SK-MEL-5 (cell line): ENCODE measurements around the gene PHF20. TPM values are rescaled to one million over a fixed set of nuclear protein-coding genes. Genes with fewer than 3 reads are reported as not detected.
"Not testable (repeated sequence)": the region's sequence is repeated elsewhere in the genome, so short reads cannot be mapped to it uniquely, and the experiment has no call there.

Experiments used
- DNase-seq: peaks from one replicate; pipeline ENCODE4 v3.0.0-alpha.2; 2016; ENCODE audit warnings: low read depth, low spot score
- in situ Hi-C: cut with HindIII; loops from 2 replicates; pipeline ENCODE4 v1.10.0; 2016; ENCODE audit warnings: low sequenced_read_pairs, high pct_unique_total_duplicates, low pct_unique_long_range_greater_than_20kb
- polyA plus RNA-seq, 2 experiments: library from polyadenylated mRNA; depleted of rRNA; stranded (reverse); fragments of >200 nt; gene quantifications; 2 replicates each; pipeline ENCODE4 v1.2.3, GENCODE V29; 2015
- total RNA-seq: library from RNA; depleted of rRNA; stranded (reverse); fragments of >200 nt; shearing (Covaris generic); gene quantifications from 2 replicates; pipeline ENCODE4 v1.2.3, GENCODE V29; 2014; rRNA removed

PHF20 gene
- 44.4 and 44.6 TPM in 2 replicates for total RNA-seq
- 25.7 and 35.4 TPM in 2 replicates for polyA plus RNA-seq (2015; cell fraction: cytosol; rRNA removed)
- polyA plus RNA-seq (2015; cell fraction: nucleus; rRNA removed): 21.2 and 26.9 TPM in 2 replicates

- DNase-seq: peak; percentile 97
- in situ Hi-C loops: no loop called here
Observed at GRCh38 chr20:35771689-35772562, at the start of gene PHF20. Gene PHF20 (plus strand): TSS chr20:35772015. CDS start chr20:35801523, 29,508 bp downstream.

GRCh38 chr20:35723275-35723639, 48.6 kb upstream of the PHF20 start:
- DNase-seq, in situ Hi-C loops: not testable (repeated sequence)

- in situ Hi-C loops, DNase-seq: not testable (repeated sequence)
Observed at GRCh38 chr20:35723652-35724320, 48.0 kb upstream of the PHF20 start.

GRCh38 chr20:35724321-35725230, 47.2 kb upstream of the PHF20 start:
- no peak for DNase-seq
- in situ Hi-C loops: no loop called here

GRCh38 chr20:35726842-35727711, 44.7 kb upstream of the PHF20 start:
- in situ Hi-C loops: no loop called here
- DNase-seq: no peak

GRCh38 chr20:35729283-35729807, 42.5 kb upstream of the PHF20 start:
- in situ Hi-C loops: no loop called here
- DNase-seq: no peak

GRCh38 chr20:35729836-35730582, 41.8 kb upstream of the PHF20 start:
- DNase-seq: no peak
- in situ Hi-C loops: no loop called here

- in situ Hi-C loops: no loop called here
- DNase-seq: no peak
Observed at GRCh38 chr20:35730583-35731468, 41.0 kb upstream of the PHF20 start.

- DNase-seq: no peak
- in situ Hi-C loops: no loop called here
Observed at GRCh38 chr20:35731469-35731788, 40.4 kb upstream of the PHF20 start.

GRCh38 chr20:35731862-35732643, 39.8 kb upstream of the PHF20 start:
- DNase-seq: no peak
- in situ Hi-C loops: no loop called here

GRCh38 chr20:35732644-35732982, 39.2 kb upstream of the PHF20 start:
- in situ Hi-C loops: no loop called here
- no peak for DNase-seq

- DNase-seq: no peak
- in situ Hi-C loops: no loop called here
Observed at GRCh38 chr20:35734374-35734773, 37.4 kb upstream of the PHF20 start.

GRCh38 chr20:35734777-35735649, 36.8 kb upstream of the PHF20 start:
- no peak for DNase-seq
- in situ Hi-C loops: no loop called here
